Thyroid gland (tissue), 4 donors: ENCODE measurements around the gene MPI.

ENCODE experiments used
- CTCF ChIP-seq, 6 experiments: fragments of 200-600 bp in 3 of 6; fragments of 450-650 bp in 3 of 6; sonication (generic) in 3 of 6; IDR thresholded peaks; one replicate each; pipeline ENCODE4 v1.5.1; 2016 to 2019; ENCODE audit warnings: antibody characterized with exemption in 6 of 6, mild to moderate bottlenecking in 2 of 6, inconsistent platforms in 1 of 6, moderate library complexity in 1 of 6
- POLR2A ChIP-seq, 2 donors: fragments of 450-650 bp; IDR thresholded peaks; one replicate each; pipeline ENCODE4 v1.6.1; 2017; ENCODE audit warnings: antibody characterized with exemption in 2 of 2, mild to moderate bottlenecking in 2 of 2, moderate library complexity in 1 of 2

- TF ChIP-seq CTCF (IDR thresholded peaks at IDR 0.05) (no peak), POLR2A (IDR thresholded peaks at IDR 0.05) (no peak)
Measured at GRCh38 chr15:74868059-74868458, 21.8 kb upstream of the MPI start.
